ENCODE results near the gene CATSPER4.

DNA sequence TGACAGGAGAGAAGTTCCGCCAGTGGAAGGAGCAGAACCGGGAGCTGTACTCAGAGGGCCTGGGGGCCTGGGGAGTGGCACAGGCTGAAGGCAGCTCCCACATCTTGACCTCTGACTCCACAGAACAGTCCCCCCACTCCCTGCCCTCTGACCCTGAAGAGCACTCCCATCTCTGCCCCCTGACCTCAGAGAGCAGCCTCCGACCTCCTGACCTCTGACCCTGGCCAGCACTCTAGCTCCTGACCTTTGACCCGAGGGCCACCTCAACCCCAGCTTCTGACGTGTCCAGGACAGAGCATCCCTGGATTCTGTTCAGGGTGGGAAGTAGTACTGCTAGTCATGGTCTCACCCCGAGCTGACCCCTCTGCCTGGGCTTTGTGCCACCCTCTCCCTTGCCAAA lies 1.1 kb upstream of the CATSPER4 start:
- TF ChIP-seq, protein P1, sequence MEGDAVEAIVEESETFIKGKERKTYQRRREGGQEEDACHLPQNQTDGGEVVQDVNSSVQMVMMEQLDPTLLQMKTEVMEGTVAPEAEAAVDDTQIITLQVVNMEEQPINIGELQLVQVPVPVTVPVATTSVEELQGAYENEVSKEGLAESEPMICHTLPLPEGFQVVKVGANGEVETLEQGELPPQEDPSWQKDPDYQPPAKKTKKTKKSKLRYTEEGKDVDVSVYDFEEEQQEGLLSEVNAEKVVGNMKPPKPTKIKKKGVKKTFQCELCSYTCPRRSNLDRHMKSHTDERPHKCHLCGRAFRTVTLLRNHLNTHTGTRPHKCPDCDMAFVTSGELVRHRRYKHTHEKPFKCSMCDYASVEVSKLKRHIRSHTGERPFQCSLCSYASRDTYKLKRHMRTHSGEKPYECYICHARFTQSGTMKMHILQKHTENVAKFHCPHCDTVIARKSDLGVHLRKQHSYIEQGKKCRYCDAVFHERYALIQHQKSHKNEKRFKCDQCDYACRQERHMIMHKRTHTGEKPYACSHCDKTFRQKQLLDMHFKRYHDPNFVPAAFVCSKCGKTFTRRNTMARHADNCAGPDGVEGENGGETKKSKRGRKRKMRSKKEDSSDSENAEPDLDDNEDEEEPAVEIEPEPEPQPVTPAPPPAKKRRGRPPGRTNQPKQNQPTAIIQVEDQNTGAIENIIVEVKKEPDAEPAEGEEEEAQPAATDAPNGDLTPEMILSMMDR (IDR thresholded peaks at IDR 0.05) = no peak
- no peak for TF ChIP-seq POLR2A (IDR thresholded peaks at IDR 0.05)

Data from heart left ventricle (tissue), 13 donors.